Right lobe of liver (tissue), 6 donors: ENCODE results near the gene PPP2R5C. TPM values are rescaled to one million over a fixed set of nuclear protein-coding genes. Genes with fewer than 3 reads are reported as not detected.

Source experiments
- ATAC-seq, 4 donors: fragments of 200-7000 bp; cut with Tn5 transposase; one replicate each; pipeline ENCODE4 v1.9.1; 2020; ENCODE audit warnings: mild to moderate bottlenecking in 4 of 4, moderate library complexity in 4 of 4
- DNase-seq, 3 donors: peaks; one replicate each; pipeline ENCODE4 v3.0.0-alpha.2; 2020
- H3K27ac ChIP-seq, 3 donors: fragments of 200-600 bp; one replicate each; pipeline ENCODE4 v1.8.0; 2022
- H3K27me3 ChIP-seq, 2 donors: fragments of 200-600 bp; one replicate each; pipeline ENCODE4 v1.8.0; 2022
- H3K36me3 ChIP-seq, 4 donors: fragments of 200-600 bp; sonication (generic) in 1 of 4; one replicate each; pipeline versions ENCODE4 v1.5.1 to v1.8.0; 2017 to 2022; ENCODE audit warnings: control low read depth in 1 of 4
- H3K4me1 ChIP-seq, 4 donors: fragments of 200-600 bp; sonication (generic) in 1 of 4; one replicate each; pipeline versions ENCODE4 v1.5.1 to v1.8.0; 2017 to 2022; ENCODE audit warnings: control low read depth in 1 of 4
- H3K4me3 ChIP-seq, 3 donors: fragments of 200-600 bp; one replicate each; pipeline ENCODE4 v1.8.0; 2022
- H3K9me3 ChIP-seq, 4 donors: fragments of 200-600 bp; sonication (generic) in 1 of 4; one replicate each; pipeline versions ENCODE4 v1.5.1 to v1.8.0; 2017 to 2022; ENCODE audit warnings: control low read depth in 1 of 4
- POLR2A ChIP-seq: fragments of 450-650 bp; IDR thresholded peaks from one replicate; pipeline ENCODE4 v1.6.1; 2017; ENCODE audit warnings: antibody characterized with exemption, mild to moderate bottlenecking
- WGBS: methylation state at CpG from one replicate; pipeline ENCODE4 v1.1.6; 2018; ENCODE audit warnings: low coverage, low lambda C conversion rate; ENCODE audit not compliant: insufficient coverage; ENCODE audit errors: missing lambda C conversion rate; 5-methylcytosine and 5-hydroxymethylcytosine counted together
- intact Hi-C, 2 donors: fragments of 100-400 bp; cut with DNase I; formaldehyde crosslinking; loops; one replicate each; pipeline versions ENCODE4 v1.11.2 to v1.14.1; 2022
- total RNA-seq, 6 experiments: library from RNA; depleted of rRNA in 2 of 6; stranded (reverse); fragments of >200 nt in 2 of 6; fragmentation: NEBNext Ultra II Directional in 3 of 6; extraction: Animal tissue kit (Norgen Biotek cat#: 25700) in 3 of 6; gene quantifications; one replicate each; pipeline versions ENCODE4 v1.1.0 to v1.2.4, GENCODE V29; 2016 to 2023
- TF ChIP-seq, protein P1 (sequence below), 4 donors: fragments of 200-600 bp in 3 of 4; fragments of 450-650 bp in 1 of 4; IDR thresholded peaks; one replicate each; pipeline versions ENCODE4 v1.5.1 to v1.8.0; 2016 to 2022; ENCODE audit warnings: antibody characterized with exemption in 4 of 4, mild to moderate bottlenecking in 2 of 4
- donor health status: DM: no; HTN: yes; CAD: no.
- donor health status: DM: no; HTN: no; CAD: no.
- donor health status: DM: no; HTN: no; CAD: no.
- donor health status: DM: no; HTN: yes; CAD: no.
- donor health status: DM: no; HTN: yes; CAD: no.

PPP2R5C gene
- total RNA-seq, 6 experiments from 2014 or later: 44.9 to 74.5 (median 55.3) TPM

DNA sequence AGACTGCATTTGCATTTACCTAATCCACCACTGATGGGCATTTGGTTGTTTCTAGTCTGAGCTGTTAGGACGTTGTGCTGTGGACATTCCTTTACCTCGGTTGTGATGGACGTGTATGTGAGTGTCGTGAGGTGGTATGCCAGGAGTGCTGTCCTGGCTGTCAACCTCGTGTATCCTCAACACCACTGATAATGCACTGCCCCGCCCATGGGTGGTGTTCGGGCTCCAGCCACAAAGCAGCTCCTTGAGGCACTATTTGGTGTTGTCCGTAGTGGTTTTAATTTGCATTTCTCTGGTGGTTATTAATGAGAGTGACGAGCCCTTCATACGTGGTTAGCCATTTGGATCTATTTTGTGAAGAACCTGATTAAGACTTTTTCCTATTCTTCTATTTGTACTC lies 87.6 kb downstream of the PPP2R5C start:
- no peak overlapping the region for H3K27ac ChIP-seq
- no peaks in the 10 kb centered on the region for H3K36me3 ChIP-seq
- DNase-seq: no peak
- no peaks in the 10 kb centered on the region for H3K27me3 ChIP-seq
- H3K9me3 ChIP-seq: no peaks in the 10 kb centered on the region
- intact Hi-C loops: no loop called here
- ATAC-seq: no peak
- no peak for TF ChIP-seq POLR2A
- TF ChIP-seq, protein P1, sequence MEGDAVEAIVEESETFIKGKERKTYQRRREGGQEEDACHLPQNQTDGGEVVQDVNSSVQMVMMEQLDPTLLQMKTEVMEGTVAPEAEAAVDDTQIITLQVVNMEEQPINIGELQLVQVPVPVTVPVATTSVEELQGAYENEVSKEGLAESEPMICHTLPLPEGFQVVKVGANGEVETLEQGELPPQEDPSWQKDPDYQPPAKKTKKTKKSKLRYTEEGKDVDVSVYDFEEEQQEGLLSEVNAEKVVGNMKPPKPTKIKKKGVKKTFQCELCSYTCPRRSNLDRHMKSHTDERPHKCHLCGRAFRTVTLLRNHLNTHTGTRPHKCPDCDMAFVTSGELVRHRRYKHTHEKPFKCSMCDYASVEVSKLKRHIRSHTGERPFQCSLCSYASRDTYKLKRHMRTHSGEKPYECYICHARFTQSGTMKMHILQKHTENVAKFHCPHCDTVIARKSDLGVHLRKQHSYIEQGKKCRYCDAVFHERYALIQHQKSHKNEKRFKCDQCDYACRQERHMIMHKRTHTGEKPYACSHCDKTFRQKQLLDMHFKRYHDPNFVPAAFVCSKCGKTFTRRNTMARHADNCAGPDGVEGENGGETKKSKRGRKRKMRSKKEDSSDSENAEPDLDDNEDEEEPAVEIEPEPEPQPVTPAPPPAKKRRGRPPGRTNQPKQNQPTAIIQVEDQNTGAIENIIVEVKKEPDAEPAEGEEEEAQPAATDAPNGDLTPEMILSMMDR (IDR thresholded peaks at IDR 0.05): no peak
- no peaks in the 10 kb centered on the region for H3K4me1 ChIP-seq
- 82% methylated on average over 10 of the region's 10 CpGs for WGBS
- H3K4me3 ChIP-seq: no peak overlapping the region

DNA sequence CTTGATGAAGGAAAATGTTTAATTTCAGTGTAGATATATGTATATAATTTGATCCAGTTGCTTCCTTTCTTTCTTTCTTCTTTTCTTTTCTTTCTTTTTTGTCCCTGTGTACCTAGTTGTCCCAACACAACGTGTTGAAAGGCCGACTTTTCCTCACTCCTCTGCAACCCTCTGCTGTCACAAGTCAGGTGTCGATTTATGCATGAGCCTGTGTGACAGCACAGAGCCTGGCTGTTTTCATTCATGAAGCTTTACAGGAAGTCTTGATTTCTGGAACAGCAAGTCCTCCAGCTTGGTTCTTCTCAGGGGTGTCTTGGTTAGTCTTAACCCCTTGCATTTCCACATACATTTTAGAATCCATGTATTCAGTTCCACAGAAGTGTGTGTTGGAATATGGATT lies 88.1 kb downstream of the PPP2R5C start:
- DNase-seq (no peak), ATAC-seq (no peak)
- no peaks in the 10 kb centered on the region for H3K27me3 ChIP-seq
- H3K9me3 ChIP-seq: no peaks in the 10 kb centered on the region
- H3K36me3 ChIP-seq: no peaks in the 10 kb centered on the region
- 31% methylated on average over 3 of the region's 3 CpGs for WGBS
- H3K4me3 ChIP-seq: no peak overlapping the region
- intact Hi-C loops: no loop called here
- no peak overlapping the region for H3K27ac ChIP-seq
- no peak for TF ChIP-seq POLR2A
- TF ChIP-seq, protein P1 (IDR thresholded peaks at IDR 0.05): no peak
- no peaks in the 10 kb centered on the region for H3K4me1 ChIP-seq

DNA sequence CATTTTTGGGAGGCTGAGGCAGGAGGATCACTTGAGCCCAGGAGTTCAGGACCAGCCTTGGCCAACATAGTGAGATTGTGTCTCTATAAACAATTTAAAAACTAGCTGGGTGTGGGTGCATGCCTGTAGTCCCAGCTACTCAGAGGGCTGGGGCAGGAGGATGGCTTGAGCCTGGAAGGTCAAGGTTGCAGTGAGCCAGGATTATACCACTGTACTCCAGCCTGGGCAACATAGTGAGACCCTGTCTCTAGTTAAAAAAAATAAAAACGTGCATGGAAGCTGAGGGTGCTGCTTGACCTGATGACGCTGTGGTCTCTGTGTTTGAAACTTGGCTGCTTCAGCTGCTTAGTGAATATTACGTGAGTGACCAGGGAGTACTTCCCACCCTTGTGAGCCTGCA lies 89.7 kb downstream of the PPP2R5C start:
- Histone ChIP-seq H3K9me3 (no peaks in the 10 kb centered on the region), H3K4me3 (no peak overlapping the region), H3K27ac (no peak overlapping the region), H3K27me3 (no peaks in the 10 kb centered on the region), H3K4me1 (peaks cover 0 to 2% (median 0%) of the 10 kb centered on the region in 4 donors), H3K36me3 (no peaks in the 10 kb centered on the region)
- ATAC-seq (no peak), DNase-seq (no peak)
- TF ChIP-seq, protein P1 (IDR thresholded peaks at IDR 0.05): no peak
- no peak for TF ChIP-seq POLR2A
- intact Hi-C loops: no loop called here
- WGBS: 73% methylated on average over 2 of the region's 3 CpGs

DNA sequence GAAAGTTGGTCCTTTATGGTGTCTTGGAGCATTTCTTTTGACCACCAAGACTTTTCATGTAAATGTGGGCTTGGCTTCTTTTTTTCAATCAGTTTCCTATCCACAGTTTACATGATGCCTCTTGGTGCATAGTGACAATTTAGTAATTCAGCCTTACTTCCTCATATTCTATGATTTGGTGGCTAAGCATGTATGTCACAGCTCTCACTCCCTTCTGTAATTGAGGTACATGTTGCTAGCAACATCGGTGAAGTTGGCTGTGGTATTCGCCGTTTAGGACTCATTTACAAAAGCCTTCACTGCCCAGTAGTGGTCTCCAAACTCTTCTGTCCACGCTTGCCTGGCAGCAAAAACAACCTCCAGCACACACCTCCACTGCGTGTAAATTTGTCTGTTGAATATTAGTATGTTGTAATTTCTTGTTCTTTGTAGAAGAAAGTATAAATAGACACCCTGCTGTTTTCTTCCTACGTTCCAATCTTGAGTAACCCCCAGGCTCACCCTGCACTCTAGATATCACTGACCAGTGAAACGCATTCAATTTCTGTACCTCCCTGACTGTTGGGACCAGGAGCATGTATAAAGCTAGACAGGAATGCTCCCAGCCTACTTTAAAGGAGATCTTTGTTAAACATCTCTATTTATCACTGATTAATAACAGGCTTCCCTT lies 90.4 kb downstream of the PPP2R5C start:
- Histone ChIP-seq H3K4me1 (peaks cover 0 to 9% (median 0%) of the 10 kb centered on the region in 4 donors), H3K27me3 (no peaks in the 10 kb centered on the region), H3K4me3 (no peak overlapping the region), H3K27ac (no peak overlapping the region), H3K36me3 (no peaks in the 10 kb centered on the region), H3K9me3 (no peaks in the 10 kb centered on the region)
- TF ChIP-seq, protein P1 (IDR thresholded peaks at IDR 0.05): no peak
- no peak for TF ChIP-seq POLR2A
- 59% methylated on average over 7 of the region's 7 CpGs for WGBS
- peak in 3 of 4 donors; percentile 16 to 31 (median 23) for ATAC-seq
- intact Hi-C loops: no loop called here
- no peak for DNase-seq
